A549 (cell line): ENCODE data around the gene PDSS1.

ENCODE experiments used
- CTCF ChIP-seq: fragments of >200 bp; sonication (Bioruptor Twin); formaldehyde crosslinking; IDR thresholded peaks from 3 replicates; pipeline ENCODE4 v1.5.1; 2016
- EP300 ChIP-seq, 2 experiments: fragments of >200 bp; sonication (Bioruptor Twin); formaldehyde crosslinking; IDR thresholded peaks; 2 replicates in 1 of 2; 3 replicates in 1 of 2; pipeline ENCODE4 v1.6.1; 2016 to 2017
- GATA3 ChIP-seq: IDR thresholded peaks from 2 replicates; pipeline ENCODE4 v1.6.1; 2012; ENCODE audit warnings: borderline replicate concordance
- MYC ChIP-seq: IDR thresholded peaks from 2 replicates; pipeline ENCODE4 v1.6.1; 2012; ENCODE audit warnings: mild to moderate bottlenecking, inconsistent platforms, low read length, improper control_type of control experiment, borderline replicate concordance
- RFX5 ChIP-seq: fragments of 450-650 bp; IDR thresholded peaks from 2 replicates; pipeline ENCODE4 v1.7.1; 2014; ENCODE audit warnings: antibody characterized with exemption, mild to moderate bottlenecking, moderate library complexity
- ZFP36 ChIP-seq: fragments of 450-650 bp; IDR thresholded peaks from 2 replicates; pipeline ENCODE4 v1.6.1; 2014; ENCODE audit warnings: borderline replicate concordance; ENCODE audit not compliant: partially characterized antibody

- no peak for TF ChIP-seq MYC
- TF ChIP-seq EP300 (IDR thresholded peaks at IDR 0.05) = no peak
- TF ChIP-seq CTCF = no peak
- no peak for TF ChIP-seq GATA3
- no peak for TF ChIP-seq ZFP36
- TF ChIP-seq RFX5 = no peak
These were observed 12.1 kb upstream of the PDSS1 start for GRCh38 chr10:26685441-26685840.
